ENCODE data around the gene LRP8.

The LRP8 gene

DNA sequence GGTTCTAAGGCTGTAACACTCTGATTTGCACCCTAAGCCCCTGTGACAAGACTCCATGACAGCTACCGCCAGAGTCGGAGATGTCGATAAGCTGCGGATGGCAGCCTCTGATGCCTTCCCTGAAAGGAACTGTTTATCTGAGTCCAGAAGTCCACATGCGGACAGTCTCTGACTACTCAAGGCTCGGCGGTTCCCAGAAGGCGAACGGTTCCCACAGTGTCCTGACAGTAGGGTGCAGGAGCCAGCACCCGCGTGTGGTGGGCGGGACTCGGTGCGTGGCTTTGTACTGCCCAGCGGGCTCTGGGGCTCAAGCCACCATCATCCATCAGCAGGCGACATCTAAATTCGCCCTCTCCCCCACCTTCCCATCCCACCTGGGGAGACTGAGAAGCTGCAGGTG, 30.7 kb downstream of the LRP8 start:
- no peak overlapping the region for H3K27ac ChIP-seq
- TF ChIP-seq, protein P1, sequence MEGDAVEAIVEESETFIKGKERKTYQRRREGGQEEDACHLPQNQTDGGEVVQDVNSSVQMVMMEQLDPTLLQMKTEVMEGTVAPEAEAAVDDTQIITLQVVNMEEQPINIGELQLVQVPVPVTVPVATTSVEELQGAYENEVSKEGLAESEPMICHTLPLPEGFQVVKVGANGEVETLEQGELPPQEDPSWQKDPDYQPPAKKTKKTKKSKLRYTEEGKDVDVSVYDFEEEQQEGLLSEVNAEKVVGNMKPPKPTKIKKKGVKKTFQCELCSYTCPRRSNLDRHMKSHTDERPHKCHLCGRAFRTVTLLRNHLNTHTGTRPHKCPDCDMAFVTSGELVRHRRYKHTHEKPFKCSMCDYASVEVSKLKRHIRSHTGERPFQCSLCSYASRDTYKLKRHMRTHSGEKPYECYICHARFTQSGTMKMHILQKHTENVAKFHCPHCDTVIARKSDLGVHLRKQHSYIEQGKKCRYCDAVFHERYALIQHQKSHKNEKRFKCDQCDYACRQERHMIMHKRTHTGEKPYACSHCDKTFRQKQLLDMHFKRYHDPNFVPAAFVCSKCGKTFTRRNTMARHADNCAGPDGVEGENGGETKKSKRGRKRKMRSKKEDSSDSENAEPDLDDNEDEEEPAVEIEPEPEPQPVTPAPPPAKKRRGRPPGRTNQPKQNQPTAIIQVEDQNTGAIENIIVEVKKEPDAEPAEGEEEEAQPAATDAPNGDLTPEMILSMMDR (conservative IDR thresholded peaks at IDR 0.05): no peak
- TF ChIP-seq ZFX (IDR thresholded peaks at IDR 0.05): no peak

DNA sequence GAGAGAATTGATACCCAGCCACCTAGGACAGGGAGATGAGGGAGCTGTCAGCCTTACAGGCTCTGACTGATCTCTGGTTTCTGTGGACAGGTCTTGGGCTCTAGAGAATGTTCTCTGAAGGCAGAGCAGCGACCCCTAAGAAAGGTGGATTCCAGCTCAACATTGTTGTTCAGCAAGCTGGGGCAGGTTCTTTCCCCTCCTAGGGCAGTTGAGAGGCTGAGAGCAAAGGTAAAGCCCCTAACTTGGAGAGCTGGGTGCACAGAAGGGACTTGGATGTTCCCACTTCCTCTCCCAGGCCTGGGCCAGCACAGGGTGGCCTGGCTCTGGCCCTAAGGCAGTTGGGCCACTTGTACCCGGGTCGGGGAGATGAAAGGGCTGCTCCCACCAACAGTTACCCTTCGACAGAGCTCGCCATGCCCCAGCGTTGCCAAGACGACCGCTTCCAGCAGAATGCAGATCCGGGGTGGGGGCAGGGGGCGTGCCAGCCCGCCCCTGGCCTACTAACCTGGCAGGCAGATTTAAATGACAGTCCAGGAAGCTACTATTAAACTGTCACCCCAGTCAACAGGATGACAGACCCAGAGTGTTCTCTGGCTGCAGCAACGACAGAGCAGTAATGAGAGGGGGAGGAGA, 31.6 kb downstream of the LRP8 start:
- TF ChIP-seq, protein P1 (conservative IDR thresholded peaks at IDR 0.05): no peak
- TF ChIP-seq ZFX (IDR thresholded peaks at IDR 0.05): no peak
- H3K27ac ChIP-seq: peak overlapping the region; percentile 17

DNA sequence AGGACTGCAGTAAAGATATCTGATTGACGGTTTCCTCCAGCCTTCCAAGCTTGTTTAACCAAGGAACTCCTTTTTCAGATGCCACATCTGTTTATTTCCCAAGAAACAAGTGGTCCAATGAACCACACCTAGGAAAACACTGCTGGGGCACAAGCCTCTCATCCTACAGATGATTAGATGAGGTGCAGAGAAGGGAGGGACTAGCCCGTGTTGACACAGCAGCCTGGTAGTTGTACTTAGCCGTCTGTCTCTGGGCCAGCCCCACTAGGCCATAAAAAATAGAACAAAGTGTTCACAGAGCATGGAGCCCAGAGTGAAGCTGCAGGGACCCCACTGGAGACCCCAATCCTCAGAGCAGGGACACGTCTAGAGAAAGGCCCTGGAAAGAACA, 32.1 kb downstream of the LRP8 start:
- TF ChIP-seq, protein P1 (conservative IDR thresholded peaks at IDR 0.05): no peak
- no peak for TF ChIP-seq ZFX (IDR thresholded peaks at IDR 0.05)
- peak overlapping the region; percentile 17 for H3K27ac ChIP-seq

DNA sequence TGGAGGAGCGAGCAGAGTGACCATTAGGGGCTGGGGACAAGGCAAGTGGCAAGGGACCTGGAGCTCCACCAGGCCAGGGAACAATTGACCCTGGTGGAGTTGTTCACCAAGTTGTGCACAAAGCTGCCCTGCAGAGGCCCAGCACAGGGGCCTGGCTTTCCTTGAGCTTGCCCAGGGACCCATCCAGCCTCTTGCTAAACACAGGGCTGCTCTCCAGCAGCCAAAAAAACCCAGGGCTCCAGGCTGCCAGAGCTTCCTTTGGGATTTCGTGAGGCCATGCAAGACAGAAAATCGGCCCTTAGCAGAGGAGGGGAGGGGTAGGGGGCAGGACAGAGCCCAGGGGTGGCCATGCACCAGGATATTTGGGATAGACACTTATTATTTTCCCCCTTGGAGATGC, 32.6 kb downstream of the LRP8 start:
- no peak for TF ChIP-seq ZFX (IDR thresholded peaks at IDR 0.05)
- TF ChIP-seq, protein P1 (conservative IDR thresholded peaks at IDR 0.05): no peak

DNA sequence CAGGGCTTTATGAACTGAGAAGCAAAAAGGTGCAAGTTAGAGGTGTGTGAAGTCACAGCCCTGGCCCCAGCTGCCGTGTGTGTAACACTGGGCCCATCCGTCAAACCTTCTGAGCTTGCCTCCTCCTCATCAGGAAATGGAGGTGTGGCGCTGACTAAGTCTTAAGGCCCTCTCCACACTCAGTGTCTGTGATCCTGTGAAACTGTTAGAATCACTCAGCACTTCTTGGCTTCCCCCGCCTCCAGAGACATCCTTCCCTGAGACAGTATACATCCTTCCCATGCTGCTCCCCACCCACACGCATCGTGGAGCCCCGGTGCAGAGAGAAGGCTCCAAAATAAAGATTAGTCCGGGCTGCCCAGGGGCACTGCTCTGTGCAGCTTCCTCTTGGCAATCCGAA, 33.3 kb downstream of the LRP8 start:
- no peak overlapping the region for H3K27ac ChIP-seq
- no peak for TF ChIP-seq ZFX (IDR thresholded peaks at IDR 0.05)
- TF ChIP-seq, protein P1 (conservative IDR thresholded peaks at IDR 0.05): no peak

More for the DNA sequence above, 32.6 kb downstream of the LRP8 start:
- H3K27ac ChIP-seq: no peak overlapping the region

DNA sequence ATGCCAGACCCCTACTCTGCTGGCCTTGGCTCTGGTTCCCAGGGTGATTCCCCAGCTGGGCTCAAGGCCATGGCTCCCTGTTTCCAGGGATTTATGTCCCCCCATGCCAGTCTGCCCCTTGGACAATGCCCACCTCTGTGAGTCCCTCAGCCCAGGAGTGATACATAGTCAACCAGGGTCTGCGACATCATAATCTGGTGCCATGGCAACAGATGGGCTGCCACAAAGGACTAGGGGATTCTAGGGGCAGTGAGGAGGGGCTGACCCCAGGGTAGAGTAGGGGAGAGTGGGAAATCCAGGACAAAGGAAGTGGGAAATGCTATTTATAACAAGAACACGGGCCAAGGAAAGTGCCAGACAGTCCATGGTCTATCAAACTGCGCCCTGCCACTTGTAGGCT, 33.8 kb downstream of the LRP8 start:
- H3K27ac ChIP-seq: no peak overlapping the region
- TF ChIP-seq, protein P1 (conservative IDR thresholded peaks at IDR 0.05): no peak
- no peak for TF ChIP-seq ZFX (IDR thresholded peaks at IDR 0.05)

DNA sequence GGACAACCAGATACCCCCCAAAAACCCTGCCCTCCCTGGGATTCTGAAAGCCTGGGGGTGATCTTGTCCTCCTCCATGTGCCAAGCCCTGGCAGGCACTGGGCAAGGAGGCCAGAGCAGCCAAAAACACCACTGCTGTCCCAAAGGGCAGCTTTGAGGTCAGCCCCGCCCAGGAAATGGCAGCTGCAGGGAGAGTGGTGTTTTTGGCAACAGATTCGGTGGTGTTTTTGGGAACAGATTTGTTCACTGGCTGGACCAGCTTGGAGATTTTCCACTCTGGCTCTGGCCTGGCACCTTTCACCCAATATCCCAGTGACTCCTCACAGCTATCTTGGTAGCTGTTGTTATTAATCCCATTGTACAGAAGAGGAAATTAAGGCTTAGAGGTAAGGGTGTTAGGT, 34.7 kb downstream of the LRP8 start:
- TF ChIP-seq ZFX (IDR thresholded peaks at IDR 0.05): no peak
- TF ChIP-seq, protein P1 (conservative IDR thresholded peaks at IDR 0.05): no peak
- no peak overlapping the region for H3K27ac ChIP-seq
